SU-DHL-6 (cell line): ENCODE data around the gene PRRC1.

ENCODE experiments used
- H2AFZ ChIP-seq: fragments of 200-600 bp; sonication (generic); 2 replicates; pipeline ENCODE4 v1.6.1; 2014; ENCODE audit warnings: low read depth, mild to moderate bottlenecking, moderate library complexity, mixed read lengths, antibody characterized with exemption, low read length; ENCODE audit not compliant: severe bottlenecking
- H3F3A ChIP-seq: fragments of 200-600 bp; shearing (Covaris generic); 2 replicates; pipeline ENCODE4 v1.6.0; 2016; ENCODE audit warnings: antibody characterized with exemption, mild to moderate bottlenecking; ENCODE audit not compliant: insufficient read depth
- H3K27ac ChIP-seq: fragments of 200-600 bp; sonication (generic); 2 replicates; pipeline ENCODE4 v1.5.1; 2016; ENCODE audit warnings: low read depth, mild to moderate bottlenecking, low read length, moderate library complexity, mixed read lengths
- H3K27me3 ChIP-seq: fragments of 200-600 bp; sonication (generic), shearing (Covaris generic); 2 replicates; pipeline ENCODE4 v1.6.0; 2014; ENCODE audit warnings: mild to moderate bottlenecking, low read length
- H3K36me3 ChIP-seq: fragments of 200-600 bp; sonication (generic); 2 replicates; pipeline ENCODE4 v1.6.1; 2014; ENCODE audit warnings: mild to moderate bottlenecking, low read length, mixed read lengths
- H3K4me2 ChIP-seq: fragments of 300-600, 200-600 bp; shearing (Covaris generic), sonication (generic); 2 replicates; pipeline ENCODE4 v1.6.0; 2014; ENCODE audit warnings: low read length, low read depth, mild to moderate bottlenecking; ENCODE audit not compliant: poor library complexity, severe bottlenecking
- H3K4me3 ChIP-seq: fragments of 200-600 bp; sonication (generic); 2 replicates; pipeline ENCODE4 v1.5.1; 2014; ENCODE audit warnings: antibody characterized with exemption, low read length, mild to moderate bottlenecking, mixed read lengths; ENCODE audit not compliant: insufficient read depth, poor library complexity, severe bottlenecking
- H3K79me2 ChIP-seq: fragments of 200-600 bp; sonication (generic); 2 replicates; pipeline ENCODE4 v1.6.1; 2014; ENCODE audit warnings: mild to moderate bottlenecking, low read length, moderate library complexity; ENCODE audit not compliant: insufficient read depth
- H3K9ac ChIP-seq: fragments of 200-600 bp; sonication (generic); 2 replicates; pipeline ENCODE4 v1.7.0; 2014; ENCODE audit warnings: mild to moderate bottlenecking, low read length
- H3K9me2 ChIP-seq: fragments of 200-600 bp; sonication (generic); replicated peaks from 2 replicates; pipeline ENCODE4 v1.6.1; 2014; ENCODE audit warnings: low read length; ENCODE audit not compliant: insufficient read depth
- H3K9me3 ChIP-seq: fragments of 200-600 bp; sonication (generic); 2 replicates; pipeline ENCODE4 v1.6.1; 2014; ENCODE audit warnings: low read length, mixed read lengths; ENCODE audit not compliant: insufficient read depth
- H4K20me1 ChIP-seq: fragments of 200-600 bp; sonication (generic); 2 replicates; pipeline ENCODE4 v1.6.1; 2014; ENCODE audit warnings: low read depth, mild to moderate bottlenecking, antibody characterized with exemption, low read length, moderate library complexity, mixed read lengths
- CTCF ChIP-seq: fragments of 200-600 bp; sonication (generic); IDR thresholded peaks from one replicate; pipeline ENCODE4 v1.5.1; 2017; ENCODE audit warnings: antibody characterized with exemption, mild to moderate bottlenecking, low read length, moderate library complexity; ENCODE audit not compliant: insufficient read depth, poor library complexity, severe bottlenecking
- EZH2phosphoT487 ChIP-seq: fragments of 200-600 bp; sonication (generic), shearing (Covaris generic); conservative IDR thresholded peaks from 2 replicates; pipeline ENCODE4 v1.6.1; 2018; ENCODE audit warnings: mild to moderate bottlenecking, antibody characterized with exemption, low read length, moderate library complexity, mixed read lengths

The PRRC1 gene

GRCh38 chr5:127505905-127506304, 11.5 kb upstream of the PRRC1 start:
- H3F3A ChIP-seq = no peaks in the 10 kb centered on the region
- H3K27me3 ChIP-seq = no peaks in the 10 kb centered on the region
- no peak overlapping the region for H2AFZ ChIP-seq
- H3K79me2 ChIP-seq = no peaks in the 10 kb centered on the region
- no peak overlapping the region for H3K9ac ChIP-seq
- no peaks in the 10 kb centered on the region for H3K9me2 ChIP-seq
- H4K20me1 ChIP-seq = no peaks in the 10 kb centered on the region
- H3K4me2 ChIP-seq = no peak overlapping the region
- H3K27ac ChIP-seq = no peak overlapping the region
- H3K9me3 ChIP-seq = no peaks in the 10 kb centered on the region
- no peak overlapping the region for H3K4me3 ChIP-seq
- TF ChIP-seq CTCF (no peak), EZH2phosphoT487 (no peak)
- no peaks in the 10 kb centered on the region for H3K36me3 ChIP-seq

GRCh38 chr5:127506616-127507015, 10.8 kb upstream of the PRRC1 start:
- Histone ChIP-seq H2AFZ (no peak overlapping the region), H3K79me2 (no peaks in the 10 kb centered on the region), H3F3A (no peaks in the 10 kb centered on the region), H3K9me2 (no peaks in the 10 kb centered on the region), H3K4me3 (no peak overlapping the region), H3K9me3 (no peaks in the 10 kb centered on the region), H3K27ac (no peak overlapping the region), H3K4me2 (no peak overlapping the region), H3K9ac (no peak overlapping the region), H4K20me1 (no peaks in the 10 kb centered on the region), H3K27me3 (no peaks in the 10 kb centered on the region), H3K36me3 (no peaks in the 10 kb centered on the region)
- TF ChIP-seq EZH2phosphoT487 (no peak), CTCF (no peak)

- H3K4me3 ChIP-seq = no peak overlapping the region
- H3K9me3 ChIP-seq = no peaks in the 10 kb centered on the region
- TF ChIP-seq CTCF (no peak), EZH2phosphoT487 (no peak)
- no peaks in the 10 kb centered on the region for H3K79me2 ChIP-seq
- no peak overlapping the region for H3K9ac ChIP-seq
- no peak overlapping the region for H3K4me2 ChIP-seq
- no peaks in the 10 kb centered on the region for H3K27me3 ChIP-seq
- no peaks in the 10 kb centered on the region for H3F3A ChIP-seq
- no peaks in the 10 kb centered on the region for H3K9me2 ChIP-seq
- H3K36me3 ChIP-seq = no peaks in the 10 kb centered on the region
- no peak overlapping the region for H2AFZ ChIP-seq
- H3K27ac ChIP-seq = no peak overlapping the region
- H4K20me1 ChIP-seq = no peaks in the 10 kb centered on the region
Observed at GRCh38 chr5:127508644-127509373, 8.6 kb upstream of the PRRC1 start.
